AG04450 (cell line): Measurements from ENCODE around the gene TMC7. TPM values are rescaled to one million over a fixed set of nuclear protein-coding genes. Genes with fewer than 3 reads are reported as not detected.
"Not testable (repeated sequence)": the region's sequence is repeated elsewhere in the genome, so short reads cannot be mapped to it uniquely, and the experiment has no call there.

ENCODE experiments used
- CTCF ChIA-PET: fragments of 300-600, 350-600 bp; formaldehyde crosslinking; extraction: SDS; loops from one replicate; lab custom pipeline; 2022; ENCODE audit warnings: antibody characterized with exemption, inconsistent platforms; lab: Charles Lee
- POLR2A ChIA-PET: fragments of 350-600 bp; formaldehyde crosslinking; extraction: SDS; loops from one replicate; lab custom pipeline; 2021; ENCODE audit warnings: antibody characterized with exemption, inconsistent platforms; lab: Yijun Ruan, JAX
- DNase-seq: peaks from one replicate; pipeline ENCODE4 v3.0.0-alpha.2; 2011; ENCODE audit warnings: low read depth, low spot score
- H3K27ac ChIP-seq: one replicate; pipeline ENCODE4 v1.5.1; 2012; ENCODE audit warnings: low read depth, low read length, control low read depth
- H3K27me3 ChIP-seq: one replicate; pipeline ENCODE4 v1.6.0; 2012; ENCODE audit warnings: low read length; ENCODE audit not compliant: control insufficient read depth, insufficient read depth
- H3K4me3 ChIP-seq: 2 replicates; pipeline ENCODE4 v1.5.1; 2011; ENCODE audit warnings: mild to moderate bottlenecking, low read depth, low read length, control low read depth
- H3K9me3 ChIP-seq: 2 replicates; pipeline ENCODE4 v1.5.1; 2012; ENCODE audit warnings: low read length; ENCODE audit not compliant: control insufficient read depth, insufficient read depth
- polyA plus RNA-seq: library from polyadenylated mRNA; depleted of rRNA; stranded (reverse); fragments of >200 nt; gene quantifications from 2 replicates; pipeline ENCODE4 v1.2.3, GENCODE V29; 2011
- TF ChIP-seq, protein P1 (sequence below): IDR thresholded peaks from 2 replicates; pipeline ENCODE4 v1.5.1; 2011; ENCODE audit warnings: low read depth, low read length, control low read depth, inconsistent platforms

TMC7 gene
- polyA plus RNA-seq, 1 experiment = 0.37 TPM

- Histone ChIP-seq H3K4me3 (no peak overlapping the region), H3K9me3 (no peaks in the 10 kb centered on the region), H3K27ac (no peak overlapping the region), H3K27me3 (no peaks in the 10 kb centered on the region)
- CTCF ChIA-PET = no interaction called here
- POLR2A ChIA-PET = no interaction called here
- DNase-seq = no peak
- TF ChIP-seq, protein P1, sequence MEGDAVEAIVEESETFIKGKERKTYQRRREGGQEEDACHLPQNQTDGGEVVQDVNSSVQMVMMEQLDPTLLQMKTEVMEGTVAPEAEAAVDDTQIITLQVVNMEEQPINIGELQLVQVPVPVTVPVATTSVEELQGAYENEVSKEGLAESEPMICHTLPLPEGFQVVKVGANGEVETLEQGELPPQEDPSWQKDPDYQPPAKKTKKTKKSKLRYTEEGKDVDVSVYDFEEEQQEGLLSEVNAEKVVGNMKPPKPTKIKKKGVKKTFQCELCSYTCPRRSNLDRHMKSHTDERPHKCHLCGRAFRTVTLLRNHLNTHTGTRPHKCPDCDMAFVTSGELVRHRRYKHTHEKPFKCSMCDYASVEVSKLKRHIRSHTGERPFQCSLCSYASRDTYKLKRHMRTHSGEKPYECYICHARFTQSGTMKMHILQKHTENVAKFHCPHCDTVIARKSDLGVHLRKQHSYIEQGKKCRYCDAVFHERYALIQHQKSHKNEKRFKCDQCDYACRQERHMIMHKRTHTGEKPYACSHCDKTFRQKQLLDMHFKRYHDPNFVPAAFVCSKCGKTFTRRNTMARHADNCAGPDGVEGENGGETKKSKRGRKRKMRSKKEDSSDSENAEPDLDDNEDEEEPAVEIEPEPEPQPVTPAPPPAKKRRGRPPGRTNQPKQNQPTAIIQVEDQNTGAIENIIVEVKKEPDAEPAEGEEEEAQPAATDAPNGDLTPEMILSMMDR = no peak
These were observed 33.1 kb upstream of the TMC7 start for GRCh38 chr16:18950469-18951185.

GRCh38 chr16:18953547-18953946, 30.2 kb upstream of the TMC7 start:
- Histone ChIP-seq H3K4me3 (no peak overlapping the region), H3K27me3 (peaks cover 4% of the 10 kb centered on the region), H3K27ac (no peak overlapping the region), H3K9me3 (no peaks in the 10 kb centered on the region)
- ChIA-PET CTCF (interaction anchor here (1.0 kb wide), 1 partner anchor 15 kb away, joined by 4 read pairs; no protein-coding TSS in a partner anchor), POLR2A (no interaction called here)
- no peak for DNase-seq
- TF ChIP-seq, protein P1 = no peak

- H3K9me3 ChIP-seq, H3K27ac ChIP-seq, H3K4me3 ChIP-seq, POLR2A ChIA-PET, H3K27me3 ChIP-seq, DNase-seq: not testable (repeated sequence)
- CTCF ChIA-PET = interaction anchor here (6.8 kb wide), 1 partner anchor 13 kb away, joined by 44 read pairs; no protein-coding TSS in a partner anchor
These were observed 27.7 kb upstream of the TMC7 start for GRCh38 chr16:18955874-18956580.

DNA sequence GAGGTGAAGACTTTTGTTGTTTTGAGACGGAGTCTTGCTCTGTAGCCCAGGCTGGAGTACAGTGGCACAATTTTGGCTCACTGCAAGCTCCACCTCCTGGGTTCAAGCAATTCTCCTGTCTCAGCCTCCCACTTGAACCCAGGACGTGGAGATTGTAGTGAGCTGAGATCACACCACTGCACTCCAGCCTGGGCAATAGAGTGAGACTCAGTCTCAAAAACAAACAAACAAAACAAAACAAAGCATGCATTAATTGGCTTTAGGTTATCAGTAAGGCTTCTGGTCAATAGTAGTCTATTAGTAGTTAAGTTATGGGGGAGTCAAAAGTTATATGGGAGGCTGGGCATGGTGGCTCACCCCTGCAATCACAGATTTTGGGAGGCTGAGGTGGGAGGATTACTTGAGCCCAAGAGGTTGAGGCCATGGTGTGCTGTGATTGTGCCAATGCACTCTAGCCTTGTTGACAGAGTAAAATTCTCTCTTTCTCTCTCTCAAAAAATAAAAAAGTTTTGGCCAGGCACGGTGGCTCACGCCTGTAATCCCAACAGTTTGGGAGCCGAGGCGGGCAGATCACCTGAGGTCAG, 27.0 kb upstream of the TMC7 start:
- H3K4me3 ChIP-seq, DNase-seq, H3K27me3 ChIP-seq, H3K9me3 ChIP-seq, POLR2A ChIA-PET, H3K27ac ChIP-seq: not testable (repeated sequence)
- CTCF ChIA-PET = interaction anchor here (2.0 to 6.8 kb wide), 2 partner anchors 10 to 12 kb away, joined by 9 to 44 read pairs; no protein-coding TSS in a partner anchor

GRCh38 chr16:18958621-18959029, 25.1 kb upstream of the TMC7 start:
- no peak for DNase-seq
- ChIA-PET CTCF (interaction anchor here (2.0 to 6.8 kb wide), 3 partner anchors 10 to 157 kb away, joined by 7 to 44 read pairs (median 9); partner anchors contain the start of gene ARL6IP1), POLR2A (no interaction called here)
- no peaks in the 10 kb centered on the region for H3K9me3 ChIP-seq
- no peak overlapping the region for H3K4me3 ChIP-seq
- TF ChIP-seq, protein P1 = no peak
- peaks cover 4% of the 10 kb centered on the region for H3K27me3 ChIP-seq
- no peak overlapping the region for H3K27ac ChIP-seq
